HPDE6-E6E7 (cell line): ENCODE measurements around the gene DNAH11.
"Not testable (repeated sequence)": the region's sequence is repeated elsewhere in the genome, so short reads cannot be mapped to it uniquely, and the experiment has no call there.

Experiments used
- DNase-seq: peaks from one replicate; pipeline ENCODE4 v3.0.0; 2011; ENCODE audit warnings: missing footprints; ENCODE audit errors: extremely low spot score

The DNAH11 gene

DNA sequence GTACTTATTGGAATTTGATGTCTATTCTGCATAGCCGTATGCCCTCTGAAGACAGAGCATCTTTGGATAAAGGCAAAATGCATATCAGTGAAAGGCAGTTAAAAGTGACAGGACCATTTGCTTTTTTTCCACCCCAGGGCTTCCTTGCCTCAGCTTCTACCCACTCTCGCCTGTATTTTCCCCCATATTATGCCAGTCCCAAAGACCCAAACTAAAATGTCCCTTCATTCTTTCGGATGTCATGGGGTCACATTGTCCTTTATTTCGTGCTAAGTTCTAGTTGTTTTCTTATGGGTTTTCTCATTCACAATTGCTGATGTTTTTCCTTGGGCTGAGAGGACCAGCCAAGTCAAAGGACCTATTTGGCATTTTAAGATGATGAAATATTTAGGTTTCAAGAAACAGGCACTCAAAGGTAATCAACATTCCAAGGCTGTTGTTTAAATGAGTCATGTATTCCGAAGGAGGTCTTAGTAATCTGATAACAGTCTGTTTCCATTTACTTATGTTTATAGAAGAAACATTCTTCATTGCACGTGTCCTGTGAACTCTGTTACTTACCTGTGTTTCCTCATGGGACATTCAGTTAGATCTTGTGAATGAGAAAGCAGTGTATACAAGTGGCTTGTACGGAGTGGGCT is 74.1 kb downstream of the DNAH11 start:
- DNase-seq, result peak; percentile 14

DNA sequence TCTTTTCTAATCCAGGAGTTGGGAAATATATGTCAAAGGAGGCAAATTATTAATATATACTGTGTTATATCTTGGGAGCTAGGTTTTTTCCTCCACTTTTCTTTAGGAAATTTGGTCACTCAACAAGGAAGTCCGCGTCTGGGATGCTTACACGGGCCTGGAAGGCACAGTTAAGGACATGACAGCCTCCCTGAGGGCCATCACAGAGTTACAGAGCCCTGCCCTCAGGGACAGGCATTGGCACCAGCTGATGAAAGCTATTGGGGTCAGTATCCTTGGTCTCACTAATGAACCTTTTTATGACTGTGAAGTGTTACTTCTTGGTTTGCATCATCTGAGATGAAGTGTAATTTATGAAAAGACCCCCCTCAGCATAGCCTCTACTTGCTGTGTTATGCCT is 74.7 kb downstream of the DNAH11 start:
- DNase-seq, result no peak

DNA sequence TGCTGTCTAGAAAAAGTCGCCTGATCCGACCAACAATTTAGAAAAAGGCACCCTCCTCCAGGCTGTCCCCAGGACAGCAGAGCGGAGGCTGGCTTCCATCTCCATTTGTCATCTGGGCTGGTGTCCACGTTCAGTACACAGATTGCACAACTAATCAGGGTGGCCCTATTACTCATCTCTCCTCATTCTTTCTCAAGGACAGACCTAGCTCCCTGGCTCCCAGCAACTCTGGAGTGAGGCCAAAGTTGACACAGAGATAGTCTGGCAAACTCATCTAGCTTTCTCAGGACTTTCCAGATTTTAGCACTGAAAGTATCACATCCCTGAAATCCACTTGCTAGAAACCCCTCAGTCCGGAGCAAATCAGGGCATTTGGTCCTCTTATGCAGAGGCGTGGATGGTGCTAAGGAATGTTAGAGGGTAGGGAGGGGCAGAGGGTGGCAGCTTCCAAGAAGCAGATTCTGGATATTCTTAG is 75.1 kb downstream of the DNAH11 start:
- peak; percentile 32 for DNase-seq

DNA sequence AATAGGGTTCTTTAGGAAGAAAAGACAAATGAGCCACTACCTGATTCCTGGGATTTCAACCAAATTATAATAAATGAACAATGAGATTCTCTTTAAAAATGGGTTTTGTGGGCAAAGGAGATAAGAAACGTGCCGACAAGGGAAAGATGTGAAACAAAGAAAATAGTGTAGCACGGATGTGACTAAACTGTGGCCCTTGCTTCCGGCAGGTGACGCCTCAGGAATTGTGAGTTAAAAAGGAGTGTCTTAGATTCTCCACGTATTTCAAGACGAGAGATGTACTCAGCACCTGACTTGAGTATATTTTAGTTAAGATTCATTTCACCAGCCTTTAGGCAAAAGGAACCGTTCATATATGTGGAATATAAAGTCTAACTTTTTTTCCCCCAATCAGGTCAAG is 75.9 kb downstream of the DNAH11 start:
- DNase-seq, result no peak

- DNase-seq, result no peak
Measured at GRCh38 chr7:21620054-21620453, 77.2 kb downstream of the DNAH11 start.

DNA sequence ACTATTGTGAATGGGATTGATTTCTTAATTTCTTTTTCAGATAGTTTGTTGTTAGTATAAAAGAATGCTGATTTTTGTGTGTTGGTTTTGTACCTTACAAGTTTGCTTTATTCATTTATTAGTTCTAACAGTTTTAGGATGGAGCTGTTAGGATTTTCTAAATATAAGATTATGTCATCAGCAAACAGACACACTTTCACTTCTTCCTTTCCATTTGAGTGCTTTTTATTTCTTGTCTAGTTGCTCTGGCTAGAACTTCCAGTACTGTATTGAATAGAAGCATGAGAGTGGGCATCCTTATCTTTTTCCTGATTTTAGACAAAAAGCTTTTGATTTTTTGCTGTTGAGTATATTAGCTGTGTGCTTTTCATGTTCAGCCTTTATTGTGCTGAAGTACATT is 81.5 kb downstream of the DNAH11 start:
- DNase-seq, result no peak

- DNase-seq, result no peak
Measured at GRCh38 chr7:21636694-21637093, 93.9 kb downstream of the DNAH11 start.

DNA sequence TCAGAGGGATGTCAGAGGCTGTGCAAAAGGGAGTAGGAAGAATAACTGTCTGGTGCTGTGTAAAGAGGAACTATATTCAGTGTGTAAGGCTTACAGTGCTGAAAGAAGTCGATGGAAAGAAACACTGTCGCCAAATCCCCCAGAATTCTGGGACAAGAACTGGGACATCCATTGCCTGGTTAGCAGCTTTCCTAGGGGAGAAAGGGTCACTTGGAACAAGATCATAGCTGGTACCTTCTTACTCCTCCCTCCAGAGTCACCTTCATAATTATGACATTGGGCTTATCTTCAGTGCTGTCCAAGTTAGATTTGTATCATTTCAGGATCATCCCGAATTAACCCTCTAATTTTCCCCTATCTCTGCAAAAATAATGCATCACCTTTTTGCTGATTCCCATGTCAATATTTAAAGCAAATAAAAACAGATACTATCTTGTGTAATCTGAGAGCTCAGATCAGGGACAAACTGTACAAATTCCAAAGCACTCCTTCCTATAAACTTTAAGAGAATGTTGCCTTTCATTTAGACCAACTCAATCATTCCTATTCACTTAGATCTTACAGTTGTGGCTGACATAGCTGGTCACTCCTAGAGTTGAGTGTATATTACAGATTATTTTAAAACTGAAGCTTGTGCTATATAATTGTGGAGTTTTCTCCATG is 96.5 kb downstream of the DNAH11 start:
- DNase-seq, result no peak

DNA sequence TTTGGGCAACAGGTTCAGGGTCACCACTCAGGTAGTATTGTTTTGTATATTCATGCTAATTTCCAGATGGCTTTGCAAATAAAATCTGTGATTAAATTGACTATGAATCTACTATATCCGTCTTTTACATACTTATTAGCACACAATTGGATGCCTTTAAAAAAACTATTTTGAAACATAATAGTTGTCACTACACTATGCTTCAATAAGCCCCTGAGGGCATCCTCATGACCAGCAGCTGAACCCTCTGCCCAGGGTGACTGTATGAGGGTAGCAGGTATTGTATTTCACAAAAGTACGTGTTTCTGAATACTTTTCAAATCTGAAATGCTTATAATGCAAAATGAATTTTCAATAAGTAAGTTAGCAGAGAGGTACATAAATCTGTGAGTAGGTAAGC is 97.3 kb downstream of the DNAH11 start:
- DNase-seq, result no peak

DNA sequence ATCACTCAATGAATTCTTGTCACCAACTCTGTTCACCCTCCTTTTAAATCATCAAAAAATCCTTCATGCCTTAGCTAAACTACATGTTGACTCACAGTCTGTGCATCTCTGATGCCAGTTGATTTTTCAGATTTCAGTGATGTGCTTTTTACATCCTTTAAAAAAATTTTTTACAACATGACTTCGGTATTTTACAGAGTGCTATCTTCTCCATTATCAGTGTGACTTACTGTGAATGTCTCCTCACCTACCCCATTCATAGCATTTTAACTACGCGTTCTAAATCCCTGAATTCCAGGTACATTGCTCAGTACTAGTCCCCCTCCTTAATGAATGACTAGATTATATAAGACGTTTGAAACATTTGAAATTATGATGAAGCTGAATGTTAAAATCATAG is 98.7 kb downstream of the DNAH11 start:
- no peak for DNase-seq

GRCh38 chr7:21642422-21642821 is 99.6 kb downstream of the DNAH11 start:
- no peak for DNase-seq

DNA sequence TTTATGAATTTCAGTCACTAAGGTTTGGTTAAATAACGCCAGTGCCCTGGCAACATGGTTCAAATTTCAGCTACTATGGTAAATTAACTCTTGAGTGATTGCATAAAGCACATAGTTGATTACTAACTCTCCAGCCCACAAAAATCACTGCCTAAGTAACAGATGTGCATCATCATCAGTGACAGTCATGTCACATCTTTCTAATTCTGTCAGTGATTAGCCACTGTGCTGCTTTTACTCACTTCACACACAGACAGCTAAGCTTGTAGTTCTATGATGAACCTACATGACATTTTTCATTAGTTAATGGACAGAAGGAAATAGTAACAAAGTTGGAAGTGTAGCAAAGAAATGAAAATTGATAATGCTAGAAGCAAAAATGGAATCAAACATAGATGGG is 108.9 kb downstream of the DNAH11 start:
- no peak for DNase-seq

GRCh38 chr7:21653623-21654022 is 110.8 kb downstream of the DNAH11 start:
- no peak for DNase-seq

- no peak for DNase-seq
Measured at GRCh38 chr7:21656081-21656480, 113.2 kb downstream of the DNAH11 start.

DNA sequence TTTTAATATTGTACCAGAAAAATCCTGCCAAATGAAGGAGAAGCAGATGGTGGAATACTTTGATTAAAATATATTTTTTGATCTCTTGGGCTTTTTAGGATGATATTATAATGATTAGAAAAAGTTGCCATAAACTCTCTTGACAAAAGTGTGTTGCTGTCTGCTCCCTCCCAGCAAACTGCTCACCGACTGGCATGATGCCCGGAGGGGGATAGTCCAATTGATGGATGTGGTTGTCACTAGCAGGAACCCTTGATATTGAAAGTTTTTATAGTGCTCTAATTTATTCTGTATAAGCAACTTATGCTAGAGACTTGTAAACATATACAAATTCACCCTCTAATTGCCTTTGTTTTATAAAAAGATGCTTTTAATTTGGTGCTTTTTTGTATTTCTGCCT is 114.0 kb downstream of the DNAH11 start:
- no peak for DNase-seq

GRCh38 chr7:21670496-21670895 is 127.7 kb downstream of the DNAH11 start:
- no peak for DNase-seq

- DNase-seq, result no peak
Measured at GRCh38 chr7:21671859-21672258, 129.0 kb downstream of the DNAH11 start.

- no peak for DNase-seq
Measured at GRCh38 chr7:21675255-21675654, 132.4 kb downstream of the DNAH11 start.

DNA sequence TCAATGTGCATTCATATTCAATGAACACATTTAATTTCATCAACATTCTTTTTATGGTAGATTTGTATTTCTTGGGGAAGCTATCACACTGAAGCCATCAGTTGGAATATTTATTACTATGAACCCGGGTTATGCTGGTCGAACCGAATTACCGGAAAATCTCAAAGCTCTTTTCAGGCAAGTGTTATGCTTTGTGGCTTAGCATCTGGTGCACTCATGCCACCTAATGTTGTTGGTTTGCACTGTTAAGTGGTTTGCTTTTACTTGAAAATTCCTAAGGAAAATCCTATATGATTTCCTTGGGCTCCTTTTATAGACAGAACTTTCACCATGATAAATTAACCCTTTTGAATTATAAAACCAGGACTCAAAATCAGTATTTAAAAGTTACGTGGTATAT is 147.9 kb downstream of the DNAH11 start:
- no peak for DNase-seq

DNA sequence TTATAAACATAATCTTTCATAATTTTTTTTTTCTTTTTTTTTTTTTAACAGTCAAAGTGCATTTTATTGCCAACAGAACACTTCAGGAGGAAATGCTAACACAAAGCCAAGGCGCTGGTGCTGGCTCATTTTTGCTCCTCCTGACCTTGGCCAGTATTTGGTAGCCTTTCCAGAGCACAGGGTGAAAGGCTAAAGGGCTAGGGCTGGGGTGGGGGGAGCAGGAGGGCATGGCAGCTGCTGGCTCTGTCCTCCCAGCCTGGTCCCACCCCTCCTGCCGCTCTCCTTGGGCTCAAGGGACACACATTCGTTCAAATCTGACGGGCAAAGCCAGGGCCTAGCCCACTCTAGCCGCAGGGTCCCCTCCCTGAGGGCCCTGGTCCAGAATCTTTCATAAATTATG is 148.3 kb downstream of the DNAH11 start:
- not testable (repeated sequence) for DNase-seq

DNA sequence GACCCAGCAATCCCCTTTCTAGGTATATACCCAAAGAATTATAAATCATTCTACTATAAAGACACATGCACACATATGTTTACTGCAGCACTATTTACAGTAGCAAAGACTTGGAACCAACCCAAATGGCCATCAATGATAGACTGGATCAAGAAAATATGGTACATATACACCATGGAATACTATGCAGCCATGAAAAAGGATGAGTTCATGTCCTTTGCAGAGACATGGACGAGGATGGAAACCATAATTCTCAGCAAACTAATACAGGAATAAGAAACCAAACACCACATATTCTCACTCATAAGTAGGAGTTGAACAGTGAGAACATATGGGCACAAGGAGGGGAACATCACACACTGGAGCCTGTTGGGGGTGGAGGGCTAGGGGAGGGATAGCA is 157.7 kb downstream of the DNAH11 start:
- not testable (repeated sequence) for DNase-seq

DNA sequence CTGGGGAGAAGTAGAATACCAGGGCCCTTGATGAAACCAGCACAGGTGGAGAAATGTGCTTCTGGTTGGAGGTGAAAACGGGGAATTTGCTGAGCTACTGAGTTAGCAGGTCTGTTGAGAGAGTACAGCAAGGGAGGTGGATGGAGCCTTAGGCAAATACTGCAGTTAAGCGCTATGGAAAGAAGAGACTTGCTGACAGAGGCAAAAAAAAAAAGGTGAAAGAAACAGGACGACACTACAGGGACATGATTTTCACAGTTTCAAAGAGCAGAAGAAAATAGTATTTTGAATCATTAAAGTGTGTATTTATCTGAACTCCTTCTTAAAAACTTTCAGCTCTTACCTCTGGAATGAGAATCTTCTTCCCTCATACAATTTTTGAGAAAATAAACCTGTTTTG is 159.5 kb downstream of the DNAH11 start:
- DNase-seq, result no peak

- no peak for DNase-seq
Measured at GRCh38 chr7:21704359-21704758, 161.5 kb downstream of the DNAH11 start.

- no peak for DNase-seq
Measured at GRCh38 chr7:21706131-21706530, 163.3 kb downstream of the DNAH11 start.
